ENCODE data around the gene FRAS1.
"Not testable (repeated sequence)": the region's sequence is repeated elsewhere in the genome, so short reads cannot be mapped to it uniquely, and the experiment has no call there.

The FRAS1 gene

GRCh38 chr4:78432896-78433295 lies 375.8 kb downstream of the FRAS1 start:
- no peak for DNase-seq (ENCODE audit: low read depth in 2 of 2)

- DNase-seq (ENCODE audit: low read depth in 2 of 2): no peak
Measured at GRCh38 chr4:78437608-78438088, 380.5 kb downstream of the FRAS1 start.

GRCh38 chr4:78439328-78439727 lies 382.2 kb downstream of the FRAS1 start:
- DNase-seq (ENCODE audit: low read depth in 2 of 2): no peak

GRCh38 chr4:78441756-78442155 lies 384.6 kb downstream of the FRAS1 start:
- DNase-seq (ENCODE audit: low read depth in 2 of 2): no peak

- no peak for DNase-seq (ENCODE audit: low read depth in 2 of 2)
Measured at GRCh38 chr4:78446619-78447018, 389.5 kb downstream of the FRAS1 start.

- DNase-seq (ENCODE audit: low read depth in 2 of 2): no peak
Measured at GRCh38 chr4:78451407-78451806, 394.3 kb downstream of the FRAS1 start.

- no peak for DNase-seq (ENCODE audit: low read depth in 2 of 2)
Measured at GRCh38 chr4:78454016-78454415, 396.9 kb downstream of the FRAS1 start.

- no peak for DNase-seq (ENCODE audit: low read depth in 2 of 2)
Measured at GRCh38 chr4:78457751-78458150, 400.6 kb downstream of the FRAS1 start.

GRCh38 chr4:78459327-78459726 lies 402.2 kb downstream of the FRAS1 start:
- no peak for DNase-seq (ENCODE audit: low read depth in 2 of 2)

GRCh38 chr4:78460368-78460767 lies 403.2 kb downstream of the FRAS1 start:
- DNase-seq (ENCODE audit: low read depth in 2 of 2): no peak

GRCh38 chr4:78464265-78464664 lies 407.1 kb downstream of the FRAS1 start:
- DNase-seq (ENCODE audit: low read depth in 2 of 2): no peak

GRCh38 chr4:78467223-78467622 lies 410.1 kb downstream of the FRAS1 start:
- not testable (repeated sequence) for DNase-seq (ENCODE audit: low read depth in 2 of 2)

GRCh38 chr4:78468272-78468671 lies 411.1 kb downstream of the FRAS1 start:
- DNase-seq (ENCODE audit: low read depth in 2 of 2): no peak

GRCh38 chr4:78476108-78476704 lies 419.1 kb downstream of the FRAS1 start:
- DNase-seq (ENCODE audit: low read depth in 2 of 2): no peak

- DNase-seq (ENCODE audit: low read depth in 2 of 2): no peak
Measured at GRCh38 chr4:78477276-78477675, 420.2 kb downstream of the FRAS1 start.

- no peak for DNase-seq (ENCODE audit: low read depth in 2 of 2)
Measured at GRCh38 chr4:78478523-78478922, 421.4 kb downstream of the FRAS1 start.

- no peak for DNase-seq (ENCODE audit: low read depth in 2 of 2)
Measured at GRCh38 chr4:78480286-78480685, 423.2 kb downstream of the FRAS1 start.

GRCh38 chr4:78481180-78481579 lies 424.1 kb downstream of the FRAS1 start:
- no peak for DNase-seq (ENCODE audit: low read depth in 2 of 2)

GRCh38 chr4:78482281-78482680 lies 425.2 kb downstream of the FRAS1 start:
- DNase-seq (ENCODE audit: low read depth in 2 of 2): no peak

GRCh38 chr4:78483811-78484210 lies 426.7 kb downstream of the FRAS1 start:
- DNase-seq (ENCODE audit: low read depth in 2 of 2): no peak

GRCh38 chr4:78484574-78484973 lies 427.5 kb downstream of the FRAS1 start:
- no peak for DNase-seq (ENCODE audit: low read depth in 2 of 2)

GRCh38 chr4:78493731-78494130 lies 436.6 kb downstream of the FRAS1 start:
- DNase-seq (ENCODE audit: low read depth in 2 of 2): no peak

GRCh38 chr4:78496021-78496643 lies 439.0 kb downstream of the FRAS1 start:
- DNase-seq (ENCODE audit: low read depth in 2 of 2): no peak

GRCh38 chr4:78506260-78506659 lies 449.1 kb downstream of the FRAS1 start:
- DNase-seq (ENCODE audit: low read depth in 2 of 2): not testable (repeated sequence)

Measured in stimulated activated CD8-positive, alpha-beta memory T cell treated with anti-CD3 and anti-CD28 coated beads, Interleukin-15, amount 100 ng/mL, for 48 hours (primary cell).